ENCODE measurements around the gene SIDT2. TPM values are rescaled to one million over a fixed set of nuclear protein-coding genes. Genes with fewer than 3 reads are reported as not detected.
A peak's percentile ranks its signal among the peaks of the same experiment; 100 is the strongest.

SIDT2 gene
- total and polyA plus RNA-seq, 8 donors, result 15.1 to 310 (median 50.0) TPM

- Histone ChIP-seq H3K27ac (peak overlapping the region; percentile 59 to 94 (median 89)), H3K9me3 (no peaks in the 10 kb centered on the region), H3K4me3 (peak overlapping the region; percentile 40 to 59 (median 54)), H3K27me3 (no peaks in the 10 kb centered on the region), H3K36me3 (peaks cover 19 to 60% (median 51%) of the 10 kb centered on the region in 4 donors), H3K4me1 (peaks cover 22 to 82% (median 62%) of the 10 kb centered on the region in 4 donors)
- WGBS, 5 donors, result 46 to 63% (median 58%) methylated on average over 11 to 13 of the region's 13 CpGs
- intact Hi-C loops (cut with DNase I; ENCODE audit: low total_unique reads), result no loop called here
- TF ChIP-seq, protein P1, sequence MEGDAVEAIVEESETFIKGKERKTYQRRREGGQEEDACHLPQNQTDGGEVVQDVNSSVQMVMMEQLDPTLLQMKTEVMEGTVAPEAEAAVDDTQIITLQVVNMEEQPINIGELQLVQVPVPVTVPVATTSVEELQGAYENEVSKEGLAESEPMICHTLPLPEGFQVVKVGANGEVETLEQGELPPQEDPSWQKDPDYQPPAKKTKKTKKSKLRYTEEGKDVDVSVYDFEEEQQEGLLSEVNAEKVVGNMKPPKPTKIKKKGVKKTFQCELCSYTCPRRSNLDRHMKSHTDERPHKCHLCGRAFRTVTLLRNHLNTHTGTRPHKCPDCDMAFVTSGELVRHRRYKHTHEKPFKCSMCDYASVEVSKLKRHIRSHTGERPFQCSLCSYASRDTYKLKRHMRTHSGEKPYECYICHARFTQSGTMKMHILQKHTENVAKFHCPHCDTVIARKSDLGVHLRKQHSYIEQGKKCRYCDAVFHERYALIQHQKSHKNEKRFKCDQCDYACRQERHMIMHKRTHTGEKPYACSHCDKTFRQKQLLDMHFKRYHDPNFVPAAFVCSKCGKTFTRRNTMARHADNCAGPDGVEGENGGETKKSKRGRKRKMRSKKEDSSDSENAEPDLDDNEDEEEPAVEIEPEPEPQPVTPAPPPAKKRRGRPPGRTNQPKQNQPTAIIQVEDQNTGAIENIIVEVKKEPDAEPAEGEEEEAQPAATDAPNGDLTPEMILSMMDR (IDR thresholded peaks at IDR 0.05), result no peak
- TF ChIP-seq EP300 (IDR thresholded peaks at IDR 0.05) (no peak), POLR2AphosphoS5 (IDR thresholded peaks at IDR 0.05) (no peak), POLR2A (IDR thresholded peaks at IDR 0.05) (no peak)
- no peak for DNase-seq
Observed at GRCh38 chr11:117199916-117200812, 21.6 kb downstream of the SIDT2 start.

DNA sequence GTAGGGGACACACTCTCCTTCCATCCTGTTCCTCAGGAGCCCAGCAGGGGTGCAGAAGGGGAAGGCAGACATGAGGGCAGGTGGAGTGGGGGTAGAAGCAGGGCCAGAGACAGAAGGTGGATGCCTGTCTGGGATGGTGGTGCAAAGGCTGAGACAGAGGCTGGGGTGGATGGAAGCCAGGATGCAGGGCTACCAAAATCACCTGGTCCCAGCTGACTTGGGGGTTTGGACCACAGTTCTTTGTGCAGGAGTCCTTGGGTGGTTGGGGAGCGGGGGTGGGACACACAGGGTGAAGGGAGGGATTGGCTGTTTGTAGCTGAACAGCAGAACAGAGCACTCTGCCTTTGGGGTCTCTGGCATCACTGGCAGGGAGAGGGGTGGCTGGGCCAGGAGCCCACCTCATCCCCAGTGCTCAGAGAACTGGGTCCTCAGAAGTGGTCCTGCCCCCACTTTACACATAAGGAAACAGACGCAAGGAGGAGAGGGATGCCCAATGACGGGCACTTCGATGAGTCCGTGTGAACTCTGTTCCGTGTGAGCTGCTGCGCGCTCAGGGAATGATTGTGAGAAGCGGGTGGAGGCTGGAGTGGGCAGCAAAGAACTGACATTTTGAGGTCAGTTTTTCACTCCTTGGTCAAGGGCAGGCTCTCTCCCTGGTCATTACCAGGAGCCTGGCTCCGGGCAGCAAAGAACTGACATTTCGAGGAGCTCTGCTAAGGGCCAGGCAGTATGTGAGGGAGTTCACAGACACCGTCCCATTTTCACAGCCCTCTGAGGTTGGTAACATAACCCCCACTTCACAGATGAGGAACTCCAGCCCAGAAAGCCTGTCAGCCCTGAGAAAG lies 22.5 kb downstream of the SIDT2 start:
- TF ChIP-seq, protein P1 (IDR thresholded peaks at IDR 0.05), result no peak
- TF ChIP-seq POLR2AphosphoS5 (IDR thresholded peaks at IDR 0.05), result no peak
- TF ChIP-seq EP300 (IDR thresholded peaks at IDR 0.05), result no peak
- TF ChIP-seq POLR2A (IDR thresholded peaks at IDR 0.05), result no peak
- intact Hi-C loops (cut with DNase I; ENCODE audit: low total_unique reads), result no loop called here
- Histone ChIP-seq H3K36me3 (peaks cover 17 to 58% (median 48%) of the 10 kb centered on the region in 4 donors), H3K4me1 (peaks cover 22 to 81% (median 61%) of the 10 kb centered on the region in 4 donors), H3K27me3 (no peaks in the 10 kb centered on the region), H3K9me3 (no peaks in the 10 kb centered on the region), H3K4me3 (peak overlapping the region; percentile 40 to 59 (median 54)), H3K27ac (peak overlapping the region; percentile 59 to 94 (median 89))
- WGBS, 5 donors, result 51 to 78% (median 74%) methylated on average over 11 to 12 of the region's 12 CpGs
- DNase-seq, result no peak

DNA sequence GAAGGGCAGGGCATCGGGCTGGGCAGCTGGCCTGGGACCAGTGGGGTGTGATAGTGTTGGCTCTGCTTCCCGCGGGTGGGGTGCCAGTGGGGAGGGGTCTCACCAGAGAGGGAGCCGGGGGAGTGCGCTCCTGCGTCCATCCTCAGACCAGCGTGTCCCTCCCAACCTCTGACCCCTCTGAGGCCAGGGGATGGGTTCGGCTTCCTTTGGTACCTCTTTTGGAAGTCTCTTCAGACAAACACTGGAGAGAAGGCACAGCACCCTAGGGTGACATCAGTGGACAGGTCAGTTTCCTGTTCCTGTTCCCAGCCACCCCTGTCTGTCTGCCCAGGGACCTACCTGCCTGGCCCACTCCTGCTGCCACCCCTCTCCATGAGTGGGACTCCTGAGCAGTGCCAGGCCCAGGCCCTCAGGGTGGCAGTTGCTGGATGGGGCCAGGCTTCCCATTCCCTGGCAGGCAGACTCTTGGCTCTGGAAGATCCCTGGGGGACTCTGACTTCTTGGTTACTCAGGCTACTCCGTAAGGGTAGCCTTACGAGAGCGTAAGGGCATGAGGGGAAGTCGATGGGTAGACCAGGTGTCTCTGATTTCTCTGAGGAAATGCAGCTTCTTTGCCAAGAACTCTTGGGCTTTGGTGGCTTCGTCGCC lies 23.2 kb downstream of the SIDT2 start:
- peak overlapping the region; percentile 40 to 59 (median 54) for H3K4me3 ChIP-seq
- intact Hi-C loops (cut with DNase I; ENCODE audit: low total_unique reads), result no loop called here
- no peaks in the 10 kb centered on the region for H3K27me3 ChIP-seq
- WGBS, 5 donors, result 55 to 83% (median 60%) methylated on average over 4 to 14 of the region's 14 CpGs
- peaks cover 20 to 76% (median 54%) of the 10 kb centered on the region in 4 donors for H3K4me1 ChIP-seq
- TF ChIP-seq POLR2A (IDR thresholded peaks at IDR 0.05) (no peak), EP300 (IDR thresholded peaks at IDR 0.05) (no peak), POLR2AphosphoS5 (IDR thresholded peaks at IDR 0.05) (peak in 1 of 3 donors; percentile 7)
- TF ChIP-seq, protein P1 (IDR thresholded peaks at IDR 0.05), result no peak
- peak overlapping the region; percentile 59 to 94 (median 89) for H3K27ac ChIP-seq
- DNase-seq, result no peak
- H3K9me3 ChIP-seq, result no peaks in the 10 kb centered on the region
- H3K36me3 ChIP-seq, result peaks cover 13 to 53% (median 41%) of the 10 kb centered on the region in 4 donors
